H1 (cell line): ENCODE measurements around the gene CLVS2. TPM values are rescaled to one million over a fixed set of nuclear protein-coding genes. Genes with fewer than 3 reads are reported as not detected.

Experiments
- CTCF ChIA-PET: fragments of 300-600 bp; sonication (Branson Sonifier 250); formaldehyde crosslinking; loops from one replicate; lab custom pipeline; 2021; ENCODE audit not compliant: partially characterized antibody; lab: Charles Lee
- POLR2A ChIA-PET: fragments of 300-600 bp; sonication (Branson Sonifier 250); formaldehyde crosslinking; loops from one replicate; lab custom pipeline; 2021; ENCODE audit warnings: inconsistent platforms; ENCODE audit not compliant: partially characterized antibody; lab: Charles Lee
- DNase-seq, 2 experiments: peaks; one replicate each; pipeline versions ENCODE4 v3.0.0 to v3.0.0-alpha.2; 2010 to 2022; ENCODE audit warnings: low spot score in 2 of 2, low read depth in 1 of 2, mixed read lengths in 1 of 2
- FAIRE-seq: peaks from 2 replicates; lab custom pipeline; 2011; peaks lifted over from hg19 to GRCh38; lab: Jason Lieb, UNC
- H2AFZ ChIP-seq: 2 replicates; pipeline ENCODE4 v1.8.1; 2012; ENCODE audit warnings: low read length, inconsistent platforms
- H2AK5ac ChIP-seq: 2 replicates; pipeline ENCODE4 v1.6.1; 2013; ENCODE audit warnings: low read depth, low read length
- H2BK120ac ChIP-seq: replicated peaks from 2 replicates; pipeline ENCODE3; 2013; ENCODE audit warnings: low read depth, low read length, inconsistent platforms
- H2BK12ac ChIP-seq: 2 replicates; pipeline ENCODE4 v1.6.1; 2013; ENCODE audit warnings: low read depth, low read length
- H2BK15ac ChIP-seq: 2 replicates; pipeline ENCODE4 v1.6.1; 2013; ENCODE audit warnings: low read length
- H2BK20ac ChIP-seq: 2 replicates; pipeline ENCODE4 v1.6.1; 2013; ENCODE audit warnings: low read length
- H2BK5ac ChIP-seq: 2 replicates; pipeline ENCODE4 v1.6.1; 2013; ENCODE audit warnings: low read depth, low read length
- H3K14ac ChIP-seq: 2 replicates; pipeline ENCODE4 v1.6.1; 2013; ENCODE audit warnings: inconsistent platforms; ENCODE audit not compliant: insufficient read length
- H3K18ac ChIP-seq: 2 replicates; pipeline ENCODE4 v1.6.1; 2013; ENCODE audit warnings: low read length; ENCODE audit errors: extremely low read depth
- H3K23ac ChIP-seq: 2 replicates; pipeline ENCODE4 v1.6.1; 2013; ENCODE audit warnings: inconsistent platforms; ENCODE audit not compliant: insufficient read length
- H3K23me2 ChIP-seq: 2 replicates; pipeline ENCODE4 v1.6.1; 2013; ENCODE audit warnings: low read depth, low read length
- H3K27ac ChIP-seq: 2 replicates; pipeline ENCODE4 v1.6.1; 2011; ENCODE audit warnings: low read depth, low read length, inconsistent platforms
- H3K27me3 ChIP-seq, 4 experiments: replicated peaks in 1 of 4; 1 replicate in 1 of 4; 2 replicates in 3 of 4; pipeline versions ENCODE4 v1.6.1 to v1.8.1; 2011 to 2013; ENCODE audit warnings: low read length in 3 of 4, mild to moderate bottlenecking in 3 of 4, inconsistent platforms in 2 of 4, mixed read lengths in 2 of 4, moderate library complexity in 1 of 4; ENCODE audit not compliant: control insufficient read depth in 3 of 4, insufficient read depth in 3 of 4; ENCODE audit errors: extremely low read depth in 1 of 4
- H3K36me3 ChIP-seq, 4 experiments: 2 replicates each; pipeline versions ENCODE4 v1.6.1 to v1.8.1; 2011 to 2013; ENCODE audit warnings: mild to moderate bottlenecking in 4 of 4, low read length in 3 of 4, moderate library complexity in 2 of 4, control low read depth in 1 of 4, inconsistent platforms in 1 of 4; ENCODE audit not compliant: insufficient read depth in 4 of 4, control insufficient read depth in 2 of 4
- H3K4ac ChIP-seq: replicated peaks from 2 replicates; pipeline ENCODE3; 2013; ENCODE audit warnings: low read length, low read depth, mixed read lengths, inconsistent platforms; ENCODE audit not compliant: insufficient read length
- H3K4me1 ChIP-seq, 4 experiments: replicated peaks in 1 of 4; 1 replicate in 1 of 4; 2 replicates in 3 of 4; pipeline versions ENCODE4 v1.6.1 to v1.8.1; 2011 to 2013; ENCODE audit warnings: low read length in 3 of 4, inconsistent platforms in 2 of 4, mixed read lengths in 1 of 4; ENCODE audit not compliant: insufficient read depth in 4 of 4, control insufficient read depth in 3 of 4
- H3K4me2 ChIP-seq, 2 experiments: 2 replicates each; pipeline versions ENCODE4 v1.6.1 to v1.8.1; 2011 to 2013; ENCODE audit warnings: low read depth in 2 of 2, low read length in 2 of 2, control low read depth in 1 of 2, inconsistent platforms in 1 of 2, mild to moderate bottlenecking in 1 of 2; ENCODE audit not compliant: insufficient read depth in 1 of 2
- H3K4me3 ChIP-seq, 4 experiments: fragments of 200-600, 300-600 bp in 1 of 4; sonication (generic), shearing (Covaris generic), sonication (Bioruptor Twin) in 1 of 4; 2 replicates each; pipeline versions ENCODE4 v1.5.1 to v1.8.1; 2011 to 2016; ENCODE audit warnings: low read length in 4 of 4, low read depth in 3 of 4, control low read depth in 2 of 4, inconsistent platforms in 2 of 4, mild to moderate bottlenecking in 2 of 4, mixed read lengths in 1 of 4, moderate library complexity in 1 of 4; ENCODE audit not compliant: insufficient read depth in 2 of 4; ENCODE audit errors: extremely low read depth in 1 of 4
- H3K56ac ChIP-seq: replicated peaks from 2 replicates; pipeline ENCODE3; 2013; ENCODE audit warnings: low read depth, mild to moderate bottlenecking, mixed read lengths, low read length, inconsistent platforms; ENCODE audit not compliant: insufficient read length
- H3K79me1 ChIP-seq: 2 replicates; pipeline ENCODE4 v1.6.1; 2013; ENCODE audit warnings: low read depth, low read length, control low read depth
- H3K79me2 ChIP-seq, 2 experiments: 2 replicates each; pipeline versions ENCODE4 v1.6.1 to v1.8.1; 2012 to 2013; ENCODE audit warnings: low read length in 2 of 2, mild to moderate bottlenecking in 2 of 2, inconsistent platforms in 1 of 2; ENCODE audit not compliant: insufficient read depth in 2 of 2, control insufficient read depth in 1 of 2
- H3K9ac ChIP-seq, 4 experiments: replicated peaks in 1 of 4; 1 replicate in 1 of 4; 2 replicates in 3 of 4; pipeline versions ENCODE4 v1.6.1 to v1.8.1; 2011 to 2013; ENCODE audit warnings: low read depth in 3 of 4, low read length in 3 of 4, control low read depth in 2 of 4, mild to moderate bottlenecking in 2 of 4, moderate library complexity in 2 of 4, inconsistent platforms in 1 of 4; ENCODE audit errors: extremely low read depth in 1 of 4
- H3K9me3 ChIP-seq, 2 experiments: 2 replicates each; pipeline versions ENCODE4 v1.6.1 to v1.8.1; 2012 to 2013; ENCODE audit warnings: mild to moderate bottlenecking in 2 of 2, moderate library complexity in 2 of 2, control low read depth in 1 of 2, inconsistent platforms in 1 of 2, low read depth in 1 of 2, low read length in 1 of 2, mixed read lengths in 1 of 2; ENCODE audit not compliant: insufficient read depth in 2 of 2
- H4K20me1 ChIP-seq, 2 experiments: replicated peaks in 1 of 2; 2 replicates each; pipeline versions ENCODE3 to v1.8.1; 2011 to 2013; ENCODE audit warnings: inconsistent platforms in 2 of 2, low read length in 2 of 2, mild to moderate bottlenecking in 1 of 2; ENCODE audit not compliant: insufficient read depth in 2 of 2, control insufficient read depth in 1 of 2
- H4K5ac ChIP-seq: 2 replicates; pipeline ENCODE4 v1.6.1; 2013; ENCODE audit warnings: low read length, low read depth, mixed read lengths, inconsistent platforms; ENCODE audit not compliant: insufficient read length
- H4K8ac ChIP-seq: 2 replicates; pipeline ENCODE4 v1.8.0; 2013; ENCODE audit warnings: mild to moderate bottlenecking, moderate library complexity, low read length, inconsistent platforms; ENCODE audit not compliant: insufficient read depth; ENCODE audit errors: extremely low read depth
- H4K91ac ChIP-seq: replicated peaks from 2 replicates; pipeline ENCODE3; 2013; ENCODE audit warnings: low read length, mixed read lengths, inconsistent platforms; ENCODE audit not compliant: insufficient read length
- MAFK ChIP-seq: IDR thresholded peaks from 2 replicates; pipeline ENCODE4 v1.6.1; 2012; ENCODE audit warnings: low read depth, mild to moderate bottlenecking, improper control_type of control experiment, low read length
- NRF1 ChIP-seq: IDR thresholded peaks from 2 replicates; pipeline ENCODE4 v1.6.1; 2011; ENCODE audit warnings: mild to moderate bottlenecking, low read depth, low read length, improper control_type of control experiment
- WGBS, 2 experiments: shearing (Covaris generic) in 1 of 2; methylation state at CpG; one replicate each; pipeline versions ENCODE4 v1.1.6 to v1.1.7; 2013 to 2015; ENCODE audit warnings: low lambda C conversion rate in 2 of 2, mixed read lengths in 2 of 2, inconsistent platforms in 1 of 2, low coverage in 1 of 2, missing lambda C conversion rate in 1 of 2; ENCODE audit not compliant: insufficient replicate concordance in 2 of 2, insufficient coverage in 1 of 2, insufficient read length in 1 of 2; ENCODE audit errors: extremely low coverage in 1 of 2, missing lambda C conversion rate in 1 of 2; 5-methylcytosine and 5-hydroxymethylcytosine counted together
- polyA plus RNA-seq, 7 experiments: library from polyadenylated mRNA; depleted of rRNA in 3 of 7; stranded (reverse) in 5 of 7; unstranded in 2 of 7; fragments of >200 nt in 5 of 7; fragments of 200-250 nt in 2 of 7; gene quantifications; 1 replicate in 5 of 7; 2 replicates in 1 of 7; 4 replicates in 1 of 7; pipeline versions ENCODE4 v1.2.1 to v1.2.3, GENCODE V29; 2011 to 2013; ENCODE audit warnings: missing spikeins in 2 of 7, mixed read lengths in 2 of 7
- total RNA-seq: library from RNA; stranded (reverse); fragmentation: NEBNext Ultra II Directional; extraction: Animal tissue kit (Norgen Biotek cat#: 25700); gene quantifications from 2 replicates; pipeline ENCODE4 v1.2.1, GENCODE V29; 2021
- TF ChIP-seq, protein P1 (sequence below): IDR thresholded peaks from 2 replicates; pipeline ENCODE4 v1.6.1; 2011; ENCODE audit warnings: low read length, improper control_type of control experiment

CLVS2 gene
- total and polyA plus RNA-seq, 2 of the 8 experiments (the other 6 are each of a cell fraction or from before 2014, with no cell fraction given): 0.30 to 0.73 TPM

GRCh38 chr6:122996794-122997505 is 915 bp downstream of the CLVS2 start:
- DNase-seq (peak in 1 of 2 experiments; percentile 41), FAIRE-seq (no peak)
- Histone ChIP-seq H3K9me3 (no peaks in the 10 kb centered on the region), H3K4me3 (peak overlapping the region; percentile 74 to 90 (median 82)), H2AK5ac (no peak overlapping the region), H2BK120ac (no peak overlapping the region), H3K27me3 (peaks cover 11 to 34% (median 18%) of the 10 kb centered on the region in 4 experiments), H2BK12ac (no peak overlapping the region), H4K20me1 (no peaks in the 10 kb centered on the region), H4K8ac (no peak overlapping the region; the same call in 1 of the 2 replicates), H3K9ac (no peak overlapping the region), H3K79me2 (no peaks in the 10 kb centered on the region), H4K91ac (no peak overlapping the region), H3K23ac (no peak overlapping the region), H3K79me1 (no peaks in the 10 kb centered on the region), H2AFZ (no peak overlapping the region), H2BK20ac (no peak overlapping the region), H3K27ac (no peak overlapping the region), H3K18ac (no peak overlapping the region), H3K23me2 (peaks cover 10% of the 10 kb centered on the region; the same call in 1 of the 2 replicates), H3K36me3 (no peaks in the 10 kb centered on the region), H3K14ac (no peak overlapping the region), H4K5ac (no peak overlapping the region), H3K4me1 (no peaks in the 10 kb centered on the region; a peak in 1 of 7 replicates), H3K4me2 (peak overlapping the region; percentile 66 to 74), H2BK15ac (no peak overlapping the region), H3K4ac (no peak overlapping the region), H3K56ac (no peak overlapping the region), H2BK5ac (no peak overlapping the region)
- ChIA-PET POLR2A (no interaction called here), CTCF (interaction anchor here (1.2 kb wide), 1 partner anchor 31 kb away, joined by 3 read pairs; no protein-coding TSS in a partner anchor)
- TF ChIP-seq MAFK (no peak), NRF1 (no peak)
- TF ChIP-seq, protein P1, sequence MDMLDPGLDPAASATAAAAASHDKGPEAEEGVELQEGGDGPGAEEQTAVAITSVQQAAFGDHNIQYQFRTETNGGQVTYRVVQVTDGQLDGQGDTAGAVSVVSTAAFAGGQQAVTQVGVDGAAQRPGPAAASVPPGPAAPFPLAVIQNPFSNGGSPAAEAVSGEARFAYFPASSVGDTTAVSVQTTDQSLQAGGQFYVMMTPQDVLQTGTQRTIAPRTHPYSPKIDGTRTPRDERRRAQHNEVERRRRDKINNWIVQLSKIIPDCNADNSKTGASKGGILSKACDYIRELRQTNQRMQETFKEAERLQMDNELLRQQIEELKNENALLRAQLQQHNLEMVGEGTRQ: no peak
- WGBS, 2 experiments: 29% methylated on average over 14 of the region's 19 CpGs; no CpG with 5 or more reads in 1 of the 2 experiments
